HEK293T (cell line): Measurements from ENCODE around the gene FAM209A.
"Not testable (repeated sequence)": the region's sequence is repeated elsewhere in the genome, so short reads cannot be mapped to it uniquely, and the experiment has no call there.

Source experiments
- CTCF ChIA-PET: fragments of 350-600 bp; formaldehyde crosslinking; extraction: SDS; loops from one replicate; lab custom pipeline; 2021; ENCODE audit warnings: antibody characterized with exemption, inconsistent platforms; lab: Yijun Ruan, JAX
- POLR2A ChIA-PET: fragments of 350-600 bp; formaldehyde crosslinking; extraction: SDS; loops from one replicate; lab custom pipeline; 2020; ENCODE audit warnings: antibody characterized with exemption, inconsistent platforms; lab: Yijun Ruan, JAX
- DNase-seq: peaks from one replicate; pipeline ENCODE4 v3.0.0; 2012; ENCODE audit warnings: mixed read lengths; ENCODE audit errors: extremely low spot score
- ARNT ChIP-seq: fragments of 450-650 bp; IDR thresholded peaks from 2 replicates; pipeline ENCODE4 v1.6.1; 2017; ENCODE audit warnings: mild to moderate bottlenecking
- BHLHE40 ChIP-seq: fragments of 450-650 bp; IDR thresholded peaks from 2 replicates; pipeline ENCODE4 v1.6.1; 2016; ENCODE audit warnings: mild to moderate bottlenecking, moderate library complexity, borderline replicate concordance
- CTBP1 ChIP-seq: fragments of 450-650 bp; IDR thresholded peaks from 2 replicates; pipeline ENCODE4 v1.6.1; 2016; ENCODE audit warnings: borderline replicate concordance
- ELF4 ChIP-seq: fragments of 450-650 bp; IDR thresholded peaks from 2 replicates; pipeline ENCODE4 v1.6.1; 2017; ENCODE audit warnings: antibody characterized with exemption
- FOXA1 ChIP-seq: fragments of 450-650 bp; IDR thresholded peaks from 2 replicates; pipeline ENCODE4 v1.6.1; 2016; ENCODE audit warnings: mild to moderate bottlenecking
- FOXK2 ChIP-seq: fragments of 450-650 bp; IDR thresholded peaks from 2 replicates; pipeline ENCODE4 v1.6.1; 2016; ENCODE audit warnings: mild to moderate bottlenecking
- FOXM1 ChIP-seq: fragments of 450-650 bp; IDR thresholded peaks from 2 replicates; pipeline ENCODE4 v1.6.1; 2017; ENCODE audit warnings: mild to moderate bottlenecking, borderline replicate concordance
- HDGF ChIP-seq: fragments of 450-650 bp; IDR thresholded peaks from 2 replicates; pipeline ENCODE4 v1.6.1; 2017; ENCODE audit warnings: antibody characterized with exemption, borderline replicate concordance
- L3MBTL2 ChIP-seq: fragments of 450-650 bp; conservative IDR thresholded peaks from 2 replicates; pipeline ENCODE4 v1.6.1; 2016; ENCODE audit warnings: mild to moderate bottlenecking
- LEF1 ChIP-seq: fragments of 450-650 bp; IDR thresholded peaks from 2 replicates; pipeline ENCODE4 v1.6.1; 2017; ENCODE audit warnings: mild to moderate bottlenecking, borderline replicate concordance
- NFRKB ChIP-seq: fragments of 450-650 bp; IDR thresholded peaks from 2 replicates; pipeline ENCODE4 v1.6.1; 2016; ENCODE audit warnings: mild to moderate bottlenecking, moderate library complexity
- PKNOX1 ChIP-seq: fragments of 450-650 bp; IDR thresholded peaks from 2 replicates; pipeline ENCODE4 v1.6.1; 2016
- SP1 ChIP-seq: fragments of 450-650 bp; IDR thresholded peaks from 2 replicates; pipeline ENCODE4 v1.6.1; 2017
- SUZ12 ChIP-seq: fragments of 450-650 bp; IDR thresholded peaks from 2 replicates; pipeline ENCODE4 v1.6.1; 2016; ENCODE audit warnings: mild to moderate bottlenecking
- TARDBP ChIP-seq: fragments of 450-650 bp; IDR thresholded peaks from 2 replicates; pipeline ENCODE4 v1.6.1; 2016
- ZNF384 ChIP-seq: fragments of 450-650 bp; IDR thresholded peaks from 2 replicates; pipeline ENCODE4 v1.6.1; 2016

The FAM209A gene

GRCh38 chr20:56554869-56555268 is 30.3 kb downstream of the FAM209A start:
- ChIA-PET POLR2A (no interaction called here), CTCF (interaction anchor here (0.7 kb wide), 1 partner anchor 160 kb away, joined by 4 read pairs; no protein-coding TSS in a partner anchor)
- no peak for TF ChIP-seq CTBP1
- no peak for TF ChIP-seq PKNOX1
- no peak for TF ChIP-seq TARDBP
- no peak for TF ChIP-seq ELF4
- no peak for TF ChIP-seq FOXK2
- no peak for TF ChIP-seq FOXA1
- no peak for TF ChIP-seq L3MBTL2
- no peak for TF ChIP-seq SUZ12
- no peak for TF ChIP-seq BHLHE40
- TF ChIP-seq HDGF, result no peak
- no peak for TF ChIP-seq FOXM1
- DNase-seq, result peak; percentile 30

- CTCF ChIA-PET, result no interaction called here
- TF ChIP-seq BHLHE40 (no peak), PKNOX1 (no peak), ELF4 (no peak), L3MBTL2 (no peak), ZNF384 (no peak), SP1 (no peak), LEF1 (no peak), CTBP1 (no peak), FOXA1 (no peak), FOXM1 (no peak), NFRKB (no peak), TARDBP (no peak), ARNT (no peak), HDGF (no peak), FOXK2 (no peak), SUZ12 (no peak)
- POLR2A ChIA-PET, result no interaction called here
- no peak for DNase-seq
Observed at GRCh38 chr20:56558968-56559367, 34.4 kb downstream of the FAM209A start.

GRCh38 chr20:56564526-56564925 is 40.0 kb downstream of the FAM209A start:
- CTCF ChIA-PET, POLR2A ChIA-PET, DNase-seq: not testable (repeated sequence)

- POLR2A ChIA-PET, result no interaction called here
- DNase-seq, result no peak
- no peak for TF ChIP-seq ARNT
- no peak for TF ChIP-seq BHLHE40
- no peak for TF ChIP-seq FOXM1
- no peak for TF ChIP-seq PKNOX1
- no peak for TF ChIP-seq ELF4
- no peak for TF ChIP-seq SUZ12
- TF ChIP-seq ZNF384, result no peak
- TF ChIP-seq NFRKB, result no peak
- CTCF ChIA-PET, result no interaction called here
Observed at GRCh38 chr20:56565511-56565910, 41.0 kb downstream of the FAM209A start.

GRCh38 chr20:56566621-56567020 is 42.1 kb downstream of the FAM209A start:
- CTCF ChIA-PET, result interaction anchor here (0.7 kb wide), 1 partner anchor 16 kb away, joined by 3 read pairs; no protein-coding TSS in a partner anchor
- DNase-seq, result peak; percentile 17
- TF ChIP-seq CTBP1 (no peak), NFRKB (no peak), ELF4 (no peak), BHLHE40 (no peak), FOXA1 (no peak), LEF1 (no peak), FOXK2 (no peak), SUZ12 (no peak)
- POLR2A ChIA-PET, result no interaction called here

- POLR2A ChIA-PET, result no interaction called here
- no peak for DNase-seq
- TF ChIP-seq L3MBTL2 (no peak), FOXA1 (no peak), NFRKB (no peak)
- CTCF ChIA-PET, result no interaction called here
Observed at GRCh38 chr20:56570832-56571231, 46.3 kb downstream of the FAM209A start.

GRCh38 chr20:56572172-56572571 is 47.6 kb downstream of the FAM209A start:
- POLR2A ChIA-PET, result no interaction called here
- CTCF ChIA-PET, result no interaction called here
- no peak for DNase-seq
- TF ChIP-seq FOXK2 (no peak), HDGF (no peak), ARNT (no peak), ZNF384 (no peak), BHLHE40 (no peak), FOXA1 (no peak), CTBP1 (no peak), LEF1 (no peak), L3MBTL2 (no peak), FOXM1 (no peak), SUZ12 (no peak), TARDBP (no peak), PKNOX1 (no peak), ELF4 (no peak), SP1 (no peak), NFRKB (no peak)
